Muscle layer of colon (tissue), 2 donors: ENCODE measurements around the gene ALDH2.
"Not testable (repeated sequence)": the region's sequence is repeated elsewhere in the genome, so short reads cannot be mapped to it uniquely, and the experiment has no call there.

Experiments used
- H3K27ac ChIP-seq: one replicate; pipeline ENCODE4 v1.7.0; 2013; ENCODE audit warnings: low read depth, mild to moderate bottlenecking, low read length, moderate library complexity
- H3K27me3 ChIP-seq, 2 donors: one replicate each; pipeline ENCODE4 v1.7.0; 2013; ENCODE audit warnings: low read length in 2 of 2, mild to moderate bottlenecking in 2 of 2; ENCODE audit not compliant: insufficient read depth in 2 of 2, control insufficient read depth in 1 of 2
- H3K36me3 ChIP-seq: one replicate; pipeline ENCODE4 v1.7.0; 2013; ENCODE audit warnings: mild to moderate bottlenecking, low read length; ENCODE audit not compliant: insufficient read depth
- H3K4me1 ChIP-seq: one replicate; pipeline ENCODE4 v1.7.0; 2013; ENCODE audit warnings: mild to moderate bottlenecking, low read length; ENCODE audit not compliant: insufficient read depth
- H3K4me3 ChIP-seq, 2 donors: one replicate each; pipeline ENCODE4 v1.7.0; 2013; ENCODE audit warnings: low read length in 2 of 2, low read depth in 1 of 2, mild to moderate bottlenecking in 1 of 2, moderate library complexity in 1 of 2
- H3K9ac ChIP-seq: one replicate; pipeline ENCODE4 v1.7.0; 2013; ENCODE audit warnings: low read length
- H3K9me3 ChIP-seq: one replicate; pipeline ENCODE4 v1.7.0; 2013; ENCODE audit warnings: mild to moderate bottlenecking, low read length
- donor health status: abdominal sarcoma.
- donor health status: Adenocarcinoma of cecum.

ALDH2 gene

GRCh38 chr12:111792155-111792855, 25.6 kb downstream of the ALDH2 start:
- no peak overlapping the region for H3K9ac ChIP-seq
- H3K9me3 ChIP-seq: no peaks in the 10 kb centered on the region
- no peaks in the 10 kb centered on the region for H3K27me3 ChIP-seq
- H3K4me1 ChIP-seq: peaks cover 8% of the 10 kb centered on the region
- H3K4me3 ChIP-seq: no peak overlapping the region
- H3K36me3 ChIP-seq: peaks cover 67% of the 10 kb centered on the region
- no peak overlapping the region for H3K27ac ChIP-seq

GRCh38 chr12:111792856-111793235, 26.1 kb downstream of the ALDH2 start:
- H3K4me3 ChIP-seq: no peak overlapping the region
- H3K36me3 ChIP-seq: peaks cover 70% of the 10 kb centered on the region
- H3K9ac ChIP-seq: no peak overlapping the region
- no peak overlapping the region for H3K27ac ChIP-seq
- no peaks in the 10 kb centered on the region for H3K9me3 ChIP-seq
- H3K4me1 ChIP-seq: peaks cover 10% of the 10 kb centered on the region
- H3K27me3 ChIP-seq: no peaks in the 10 kb centered on the region

- H3K9me3 ChIP-seq: no peaks in the 10 kb centered on the region
- H3K4me1 ChIP-seq: peaks cover 6% of the 10 kb centered on the region
- no peak overlapping the region for H3K27ac ChIP-seq
- H3K27me3 ChIP-seq: no peaks in the 10 kb centered on the region
- peaks cover 65% of the 10 kb centered on the region for H3K36me3 ChIP-seq
- no peak overlapping the region for H3K4me3 ChIP-seq
- H3K9ac ChIP-seq: no peak overlapping the region
Observed at GRCh38 chr12:111798182-111798581, 31.4 kb downstream of the ALDH2 start.

GRCh38 chr12:111799758-111800157, 33.0 kb downstream of the ALDH2 start:
- no peak overlapping the region for H3K4me3 ChIP-seq
- no peak overlapping the region for H3K27ac ChIP-seq
- H3K9me3 ChIP-seq: no peaks in the 10 kb centered on the region
- no peak overlapping the region for H3K9ac ChIP-seq
- no peaks in the 10 kb centered on the region for H3K27me3 ChIP-seq
- peaks cover 67% of the 10 kb centered on the region for H3K36me3 ChIP-seq
- peaks cover 6% of the 10 kb centered on the region for H3K4me1 ChIP-seq

- Histone ChIP-seq H3K36me3 (peaks cover 63% of the 10 kb centered on the region), H3K9me3 (no peaks in the 10 kb centered on the region), H3K4me1 (no peaks in the 10 kb centered on the region), H3K9ac (no peak overlapping the region), H3K27ac (no peak overlapping the region), H3K27me3 (no peaks in the 10 kb centered on the region), H3K4me3 (no peak overlapping the region)
Observed at GRCh38 chr12:111803038-111803626, 36.4 kb downstream of the ALDH2 start.

GRCh38 chr12:111803851-111804250, 37.1 kb downstream of the ALDH2 start:
- Histone ChIP-seq H3K27me3 (no peaks in the 10 kb centered on the region), H3K27ac (no peak overlapping the region), H3K36me3 (peaks cover 66% of the 10 kb centered on the region), H3K9me3 (no peaks in the 10 kb centered on the region), H3K4me1 (no peaks in the 10 kb centered on the region), H3K9ac (no peak overlapping the region), H3K4me3 (no peak overlapping the region)

- Histone ChIP-seq H3K27me3 (no peaks in the 10 kb centered on the region), H3K4me1 (no peaks in the 10 kb centered on the region), H3K9ac (no peak overlapping the region), H3K9me3 (no peaks in the 10 kb centered on the region), H3K4me3 (no peak overlapping the region), H3K27ac (no peak overlapping the region), H3K36me3 (peaks cover 67% of the 10 kb centered on the region)
Observed at GRCh38 chr12:111806304-111806703, 39.6 kb downstream of the ALDH2 start.

- H3K4me1 ChIP-seq: no peaks in the 10 kb centered on the region
- H3K9me3 ChIP-seq: no peaks in the 10 kb centered on the region
- peaks cover 60% of the 10 kb centered on the region for H3K36me3 ChIP-seq
- no peaks in the 10 kb centered on the region for H3K27me3 ChIP-seq
- H3K27ac ChIP-seq: no peak overlapping the region
- H3K4me3 ChIP-seq: no peak overlapping the region
- no peak overlapping the region for H3K9ac ChIP-seq
Observed at GRCh38 chr12:111807232-111807631, 40.5 kb downstream of the ALDH2 start.

GRCh38 chr12:111812881-111813741, 46.4 kb downstream of the ALDH2 start:
- H3K4me1 ChIP-seq: peaks cover 6% of the 10 kb centered on the region
- no peak overlapping the region for H3K9ac ChIP-seq
- H3K36me3 ChIP-seq: peaks cover 32% of the 10 kb centered on the region
- H3K4me3 ChIP-seq: no peak overlapping the region
- peak overlapping the region; percentile 30 for H3K27ac ChIP-seq
- H3K27me3 ChIP-seq: no peaks in the 10 kb centered on the region
- no peaks in the 10 kb centered on the region for H3K9me3 ChIP-seq

- peaks cover 6% of the 10 kb centered on the region for H3K36me3 ChIP-seq
- H3K4me1 ChIP-seq: peaks cover 6% of the 10 kb centered on the region
- no peak overlapping the region for H3K4me3 ChIP-seq
- H3K27me3 ChIP-seq: no peaks in the 10 kb centered on the region
- H3K27ac ChIP-seq: no peak overlapping the region
- H3K9ac ChIP-seq: no peak overlapping the region
- H3K9me3 ChIP-seq: no peaks in the 10 kb centered on the region
Observed at GRCh38 chr12:111816065-111816615, 49.4 kb downstream of the ALDH2 start.

- H3K9ac ChIP-seq, H3K27ac ChIP-seq, H3K4me1 ChIP-seq, H3K4me3 ChIP-seq, H3K36me3 ChIP-seq, H3K9me3 ChIP-seq, H3K27me3 ChIP-seq: not testable (repeated sequence)
Observed at GRCh38 chr12:111816898-111817297, 50.2 kb downstream of the ALDH2 start.
